HS-27A (cell line): ENCODE measurements around the gene SLC9A6.

Source experiments
- DNase-seq: peaks from one replicate; pipeline ENCODE4 v3.0.0-alpha.2; 2012; ENCODE audit warnings: low read depth, missing footprints

SLC9A6 gene

DNA sequence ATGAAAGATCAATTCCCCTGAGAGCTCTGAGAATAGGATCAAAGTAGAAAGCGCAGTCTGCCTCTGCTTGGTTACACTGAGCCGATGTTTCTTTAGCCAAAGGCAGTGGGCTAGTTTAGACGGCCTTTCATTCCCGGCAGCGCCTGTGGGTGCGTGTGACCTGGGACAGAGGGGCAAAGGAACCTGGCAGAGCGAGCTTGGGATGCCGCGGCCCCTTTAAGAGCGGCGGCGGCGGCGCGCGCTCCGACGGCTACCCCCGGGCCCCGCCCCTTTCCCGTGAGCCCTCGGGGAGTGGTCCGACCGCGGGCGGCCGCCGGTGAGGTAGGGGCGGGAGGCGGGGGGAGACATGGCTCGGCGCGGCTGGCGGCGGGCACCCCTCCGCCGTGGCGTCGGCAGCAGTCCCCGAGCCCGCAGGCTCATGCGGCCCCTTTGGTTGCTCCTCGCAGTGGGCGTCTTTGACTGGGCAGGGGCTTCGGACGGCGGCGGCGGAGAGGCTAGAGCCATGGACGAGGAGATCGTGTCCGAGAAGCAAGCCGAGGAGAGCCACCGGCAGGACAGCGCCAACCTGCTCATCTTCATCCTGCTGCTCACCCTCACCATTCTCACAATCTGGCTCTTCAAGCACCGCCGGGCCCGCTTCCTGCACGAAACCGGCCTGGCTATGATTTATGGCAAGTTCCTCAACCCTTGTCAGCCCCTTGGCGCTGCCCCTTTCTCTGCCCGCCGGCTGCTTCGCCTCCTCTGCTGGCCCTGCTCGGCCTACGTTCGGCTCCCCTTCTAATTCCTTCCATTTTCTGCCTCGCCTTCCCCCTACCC, at the start of gene SLC9A6:
SLC9A6 (plus strand) TSS at position 279 of the 816 bp plus-strand sequence; CDS start at position 503, 224 bp downstream.
- DNase-seq, result peak; percentile 8

DNA sequence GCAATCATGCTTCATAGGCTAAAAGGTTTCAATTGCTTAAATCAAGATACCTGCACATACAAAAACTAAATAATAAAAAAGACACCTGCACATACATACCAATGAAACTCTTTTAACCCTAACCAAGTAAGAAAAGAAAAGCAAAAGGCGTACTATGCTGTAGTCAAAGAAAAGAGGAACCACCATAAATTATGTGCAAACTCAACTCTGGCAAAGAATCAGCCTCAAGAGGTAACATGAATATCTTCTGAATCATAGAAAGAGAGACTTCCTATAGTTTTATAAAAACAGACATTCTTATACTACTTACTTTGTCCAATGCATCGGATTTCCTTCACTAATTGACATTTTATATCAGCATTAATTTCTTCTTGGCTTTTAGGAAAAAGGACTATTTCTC, 40.7 kb upstream of the SLC9A6 start:
- DNase-seq, result no peak

DNA sequence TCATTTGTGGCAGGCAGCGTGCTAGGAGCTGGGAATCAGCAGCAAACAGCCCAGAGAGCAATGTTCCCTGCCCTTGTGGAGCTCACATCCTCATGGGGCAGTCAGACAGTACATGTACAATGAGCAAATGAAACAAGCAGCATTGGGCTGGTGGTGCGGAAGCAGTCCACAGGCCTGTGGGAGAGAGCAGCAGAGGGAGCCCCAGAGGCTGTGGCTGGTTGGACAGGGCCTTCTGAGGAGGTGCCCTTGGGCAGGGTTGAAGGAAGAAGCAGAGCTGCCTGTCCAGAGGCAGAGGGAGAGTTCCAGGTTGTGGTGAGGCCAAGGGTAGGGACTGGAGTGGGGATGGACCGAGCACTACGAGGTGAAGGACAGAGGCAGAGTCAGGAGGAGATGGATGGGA, 33.9 kb upstream of the SLC9A6 start:
- DNase-seq, result no peak

DNA sequence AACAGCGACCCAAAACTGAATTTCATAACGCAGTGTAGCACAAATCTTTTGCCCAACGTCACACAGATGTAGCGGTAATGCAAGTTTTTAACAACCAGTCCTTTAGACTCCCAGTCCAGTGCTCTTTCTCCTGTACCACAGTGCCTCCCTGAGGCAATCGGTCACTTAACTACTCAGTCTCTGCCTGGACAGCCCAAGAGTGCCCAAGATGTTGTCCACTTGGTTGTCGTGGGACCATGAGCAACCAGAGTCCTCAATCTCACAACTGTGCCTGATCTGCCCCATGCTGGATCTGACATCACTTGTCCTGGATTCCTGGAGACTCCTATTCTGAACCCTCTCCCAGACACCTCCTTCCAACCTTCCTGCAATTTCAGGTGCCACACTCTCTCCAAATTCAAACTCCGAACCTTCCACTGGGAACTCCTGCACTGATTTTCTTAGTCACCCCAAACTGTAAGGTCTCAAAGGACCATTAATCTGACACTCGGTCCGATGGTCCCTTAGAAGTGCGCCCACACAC, 12.1 kb upstream of the SLC9A6 start:
- peak; percentile 2 for DNase-seq

DNA sequence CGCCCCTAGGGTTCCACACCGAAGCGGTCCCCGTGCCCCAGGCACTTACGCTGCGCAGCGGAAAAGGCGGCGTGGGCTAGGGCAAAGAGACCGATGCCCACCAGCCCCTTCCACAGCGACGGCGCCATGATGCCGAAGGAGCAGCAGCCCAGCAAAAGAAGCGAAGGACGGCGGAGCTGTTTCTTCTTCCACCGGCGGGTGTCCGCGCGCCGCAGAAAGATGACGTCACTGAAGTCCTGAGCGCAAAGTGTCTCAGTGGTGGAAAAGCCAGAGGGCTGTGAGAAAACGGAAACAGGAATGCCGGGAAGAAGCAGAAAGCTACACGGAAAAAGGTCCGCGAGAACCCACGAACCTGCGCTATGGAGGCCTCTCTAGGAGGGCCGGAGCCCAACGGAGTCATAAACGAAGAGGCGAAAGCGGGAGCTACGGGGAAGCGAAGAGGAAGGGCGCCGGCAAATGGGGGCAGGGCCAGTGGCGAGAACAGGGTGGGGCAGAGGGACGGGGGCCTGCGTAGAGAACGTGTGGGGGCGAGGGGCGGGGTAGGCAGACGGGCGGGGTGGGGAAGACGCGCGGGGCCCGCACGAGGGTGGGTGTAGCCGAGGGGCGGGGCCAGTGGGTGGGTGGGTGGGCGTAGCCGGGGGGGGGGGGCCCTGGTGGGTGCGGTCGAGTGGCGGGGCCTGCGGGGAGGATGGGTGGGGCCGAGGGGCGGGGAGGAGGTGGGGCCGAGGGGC, 11.5 kb upstream of the SLC9A6 start, which contains the start of gene MMGT1:
MMGT1 (minus strand) TSS at position 441 of the 731 bp plus-strand sequence; CDS start at position 128, 313 bp downstream.
- DNase-seq, result peak; percentile 74

DNA sequence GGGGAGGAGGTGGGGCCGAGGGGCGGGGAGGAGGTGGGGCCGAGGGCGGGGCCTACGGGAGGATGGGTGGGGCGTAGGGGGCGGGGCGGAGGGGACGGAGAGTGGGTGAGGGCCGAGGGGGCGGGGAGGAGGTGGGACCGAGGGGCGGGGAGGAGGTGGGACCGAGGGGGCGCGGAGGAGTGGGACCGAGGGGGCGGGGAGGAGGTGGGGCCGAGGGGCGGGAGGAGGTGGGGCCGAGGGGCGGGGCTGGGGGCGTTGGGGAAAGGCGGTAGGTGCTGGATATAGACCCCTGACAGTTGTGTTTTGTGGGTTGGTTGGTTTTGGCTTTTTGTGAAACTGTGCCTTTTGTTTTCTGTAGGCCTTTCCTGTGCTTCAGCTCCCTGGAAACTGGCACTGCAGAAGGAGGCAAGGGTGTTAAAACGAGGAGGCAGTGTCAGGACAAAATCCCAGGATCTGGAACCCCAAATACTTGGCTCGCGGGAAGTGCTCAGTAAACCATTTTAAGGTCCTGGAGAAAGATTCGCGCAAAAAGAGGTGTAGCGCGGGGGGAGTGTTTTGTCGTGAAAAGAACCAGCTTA, 10.9 kb upstream of the SLC9A6 start:
- DNase-seq, result peak; percentile 1

DNA sequence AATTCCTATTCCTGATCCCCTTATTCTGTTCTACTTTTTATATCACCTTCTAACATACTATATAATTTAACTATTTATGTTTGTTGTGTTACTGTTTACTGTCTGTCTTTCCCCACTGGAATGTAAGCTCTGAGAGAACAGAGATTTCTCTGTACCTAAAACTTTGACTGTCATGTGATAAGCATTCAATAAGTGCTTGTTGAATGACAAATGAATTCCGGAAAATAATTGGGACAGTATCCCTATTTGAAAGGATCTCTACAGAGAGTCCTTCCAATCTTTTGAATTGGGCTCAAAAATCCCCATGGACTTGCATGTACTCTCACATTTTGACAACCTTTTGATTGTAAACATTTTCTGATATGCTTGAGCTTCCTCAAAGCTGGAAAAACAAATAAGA, 9.8 kb upstream of the SLC9A6 start:
- no peak for DNase-seq

DNA sequence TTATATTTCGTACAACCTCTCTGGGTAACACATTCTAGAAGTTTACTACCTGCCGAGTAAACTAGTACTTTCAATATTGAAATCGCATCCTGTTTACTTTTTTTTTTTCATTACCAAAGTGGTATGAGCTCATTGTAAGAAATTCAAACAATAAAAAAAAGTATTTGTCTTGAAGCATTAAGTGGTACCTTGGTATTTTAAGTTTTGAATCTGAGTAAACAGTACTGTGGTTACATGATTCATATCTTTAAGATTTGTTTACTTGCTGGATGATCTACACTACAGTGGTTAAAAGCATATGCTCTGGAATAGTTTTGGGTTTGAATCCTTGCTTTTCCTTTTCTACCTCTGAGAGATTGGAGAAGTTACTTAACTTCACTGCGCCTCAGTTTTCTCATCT, 7.6 kb upstream of the SLC9A6 start:
- DNase-seq, result peak; percentile 1

DNA sequence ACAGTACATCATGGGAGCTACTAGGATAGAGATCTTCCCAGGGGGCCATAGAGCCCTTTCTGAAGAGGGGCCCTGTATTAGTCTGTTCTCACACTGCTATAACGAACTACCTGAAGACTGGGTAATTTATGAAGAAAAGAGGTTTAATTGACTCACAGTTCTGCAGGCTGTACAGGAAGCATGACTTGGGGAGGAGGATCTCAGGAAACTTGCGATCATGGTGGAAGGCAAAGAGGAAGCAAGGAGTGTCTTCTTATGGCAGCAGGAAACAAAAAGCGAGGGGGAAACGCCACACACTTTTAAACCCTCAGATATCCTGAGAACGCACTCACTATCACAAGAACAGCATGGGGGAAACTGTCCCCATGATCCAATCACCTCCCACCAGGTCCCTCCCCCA, 4.2 kb upstream of the SLC9A6 start:
- DNase-seq, result no peak

DNA sequence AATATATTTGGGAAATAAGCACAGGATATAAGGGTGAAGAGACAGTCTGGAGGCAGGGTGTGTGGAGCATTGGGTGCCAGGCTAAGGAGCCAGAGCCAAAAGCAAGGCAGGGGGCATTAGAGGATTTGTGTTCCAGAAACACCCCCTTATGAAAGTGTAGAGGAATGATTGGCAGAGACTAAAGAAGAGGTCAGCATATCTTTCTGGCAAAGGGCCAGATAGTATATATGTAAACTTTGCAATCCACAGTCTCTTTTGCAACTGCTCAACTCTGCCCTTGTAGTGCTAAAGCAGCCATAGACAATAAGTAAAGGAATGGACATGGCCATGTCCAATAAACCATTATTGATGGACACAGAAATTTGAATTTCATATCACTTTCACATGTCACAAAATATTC, 3.6 kb upstream of the SLC9A6 start:
- DNase-seq, result no peak

DNA sequence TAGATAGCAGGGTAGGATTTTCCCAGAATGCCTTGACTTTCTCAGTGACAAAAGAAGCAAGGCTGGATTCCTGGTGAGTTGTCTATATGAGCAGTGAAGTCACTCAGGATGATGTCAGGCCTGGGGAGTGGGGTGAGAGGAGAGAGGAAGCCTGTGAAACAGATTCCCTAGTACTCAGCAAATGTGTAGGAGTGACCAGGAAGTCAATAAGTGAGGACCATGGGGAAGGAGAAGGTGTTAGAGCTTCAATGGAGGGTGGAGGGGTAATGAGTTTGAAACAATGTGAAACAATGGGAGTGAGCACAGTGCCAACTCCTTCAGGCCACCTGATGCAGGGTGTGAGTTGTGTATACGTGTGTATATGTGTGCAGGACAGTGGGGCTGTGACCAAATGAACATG, 2.4 kb upstream of the SLC9A6 start:
- no peak for DNase-seq

DNA sequence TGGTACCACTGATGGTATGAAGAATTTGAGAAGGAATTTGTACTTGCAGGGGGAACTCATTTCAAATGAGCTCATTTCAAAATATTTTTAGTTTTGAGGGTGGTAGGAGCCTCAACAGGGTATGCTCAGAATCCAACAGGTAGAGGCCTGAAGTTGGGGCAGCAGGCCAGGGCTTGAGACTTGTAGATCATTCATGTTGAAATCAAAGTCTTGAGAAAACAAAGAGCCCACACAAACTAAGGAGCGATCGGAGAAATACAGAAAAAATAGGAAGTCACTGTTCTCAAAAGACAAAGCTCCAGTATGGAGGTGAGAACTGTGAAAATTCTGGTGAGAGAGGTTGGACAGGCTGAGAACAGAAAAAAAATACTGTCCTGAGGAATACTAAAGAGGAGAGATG, 979 bp upstream of the SLC9A6 start:
- no peak for DNase-seq

DNA sequence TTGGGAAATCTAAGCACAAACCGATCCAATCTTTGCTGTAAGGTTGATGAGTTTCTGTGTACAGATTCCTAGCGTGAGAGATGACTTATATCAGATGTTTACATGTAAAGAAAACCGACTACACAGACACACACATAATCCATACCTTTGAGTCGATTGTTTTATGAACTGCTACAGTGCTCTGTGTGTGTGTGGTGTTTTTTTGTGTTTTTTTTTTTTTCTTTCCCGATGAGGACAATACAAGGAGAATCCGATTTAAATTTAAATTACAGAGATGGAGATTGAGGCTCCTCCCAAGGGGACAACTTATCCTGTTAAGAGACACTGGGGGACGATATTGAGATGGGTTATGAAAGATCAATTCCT, 461 bp upstream of the SLC9A6 start:
- no peak for DNase-seq

DNA sequence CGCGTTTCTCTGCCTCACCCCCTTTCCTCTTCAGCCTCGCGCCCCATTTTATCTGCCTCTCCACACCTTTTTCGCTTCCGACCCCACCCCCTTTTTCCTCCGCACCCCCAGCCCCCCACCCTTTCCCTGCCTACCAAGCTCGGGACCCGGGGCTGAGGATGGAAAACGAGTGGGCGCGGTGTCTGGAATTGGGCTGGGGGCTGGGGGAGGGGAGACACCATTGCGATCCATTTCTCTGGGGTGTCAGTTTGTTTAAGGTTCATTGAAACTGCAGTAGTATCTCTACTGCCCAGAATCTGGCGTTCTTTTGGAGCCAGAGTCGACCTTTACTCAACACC, 707 bp downstream of the SLC9A6 start:
- no peak for DNase-seq

DNA sequence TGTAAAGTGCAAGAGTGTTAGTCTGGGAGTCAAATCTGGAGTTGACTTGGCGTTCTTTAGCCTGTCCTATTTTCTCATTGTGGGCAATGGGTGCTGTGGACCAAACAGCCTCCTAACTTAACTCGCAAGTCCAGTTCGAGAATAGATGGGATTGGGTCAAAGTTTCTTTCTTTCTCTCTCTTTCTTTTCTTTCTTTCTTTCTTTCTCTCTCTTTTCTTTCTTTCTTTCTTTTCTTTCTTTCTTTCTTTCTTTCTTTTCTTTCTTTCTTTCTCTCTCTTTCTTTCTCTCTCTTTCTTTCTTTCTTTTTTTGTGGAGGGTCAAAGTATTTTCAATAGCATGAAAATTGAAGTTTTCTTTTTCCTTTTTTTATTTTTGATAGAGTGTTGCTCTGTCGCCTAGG, 3.0 kb downstream of the SLC9A6 start:
- no peak for DNase-seq

DNA sequence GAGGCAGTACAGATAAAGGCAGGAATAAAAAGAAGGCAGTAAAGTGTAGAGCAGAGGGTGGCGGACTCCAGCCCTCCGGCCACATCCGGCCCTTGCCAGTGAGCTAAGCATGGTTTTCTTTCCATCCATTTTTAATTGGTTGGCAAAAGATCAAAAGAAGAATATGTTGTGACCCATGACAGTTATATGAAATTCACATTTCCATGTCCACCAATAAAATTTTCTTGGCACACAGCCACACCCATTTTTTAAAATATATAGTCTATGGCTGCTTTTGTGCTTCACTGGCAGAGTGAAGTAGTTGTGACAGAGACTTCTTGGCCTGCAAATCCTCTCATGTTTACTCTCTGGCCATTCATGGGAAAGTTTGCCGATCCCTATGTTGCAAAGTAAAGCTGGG, 29.8 kb downstream of the SLC9A6 start:
- DNase-seq, result no peak

DNA sequence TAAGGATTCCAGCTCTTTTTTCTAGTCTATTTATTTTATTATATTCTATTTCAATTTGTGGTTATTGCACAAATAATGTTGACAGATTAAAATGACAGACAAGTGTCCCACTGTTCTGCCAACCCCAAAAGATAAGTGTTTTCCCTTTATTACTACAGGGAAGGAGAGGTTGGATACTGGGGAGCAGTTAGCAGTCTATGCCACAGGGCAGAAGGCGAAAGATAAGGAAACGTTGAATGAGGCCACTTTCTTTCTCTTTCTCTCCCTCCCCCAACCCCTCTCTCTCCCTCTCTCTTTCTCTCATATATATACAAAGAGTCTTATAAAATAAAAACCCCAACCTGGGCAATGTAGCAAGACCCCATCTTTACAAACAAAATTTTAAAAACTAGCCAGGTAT, 31.6 kb downstream of the SLC9A6 start:
- no peak for DNase-seq

DNA sequence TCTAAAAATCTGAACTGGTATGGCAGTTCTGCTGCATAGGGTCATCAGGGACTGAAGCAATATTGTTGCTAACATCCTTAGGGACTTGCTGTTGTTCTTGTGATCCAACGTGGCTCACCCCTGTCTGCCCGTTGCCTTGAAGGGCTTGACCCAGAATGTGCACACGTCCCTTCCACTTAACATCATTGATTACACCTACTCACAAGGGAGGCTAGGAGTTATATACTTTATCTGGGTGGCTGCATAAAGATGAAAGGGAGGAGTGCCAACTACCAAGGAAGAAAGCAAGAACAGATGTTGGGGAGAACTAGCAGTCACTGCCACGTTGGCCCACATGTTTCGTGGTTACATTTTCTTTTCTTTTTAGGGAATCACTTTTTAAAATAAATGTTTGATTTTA, 34.0 kb downstream of the SLC9A6 start:
- no peak for DNase-seq

DNA sequence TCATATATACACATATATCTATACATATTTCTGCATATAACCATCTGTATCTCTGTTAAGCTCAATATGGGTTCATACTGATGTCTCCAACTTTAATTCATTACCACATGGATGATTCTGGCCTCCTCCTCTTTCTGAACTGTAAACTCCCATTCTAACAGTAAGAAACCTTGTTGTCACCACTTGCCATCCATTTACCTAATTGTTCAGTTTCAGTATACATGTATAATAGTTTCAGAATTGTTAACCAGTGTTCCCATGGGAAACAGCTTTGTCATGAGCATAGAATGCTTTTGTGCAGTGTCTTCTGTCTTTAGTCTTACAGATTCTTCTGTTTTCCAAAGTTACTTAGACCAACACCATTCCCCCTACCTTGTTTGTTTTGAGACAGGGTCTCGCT, 35.9 kb downstream of the SLC9A6 start:
- DNase-seq, result no peak

DNA sequence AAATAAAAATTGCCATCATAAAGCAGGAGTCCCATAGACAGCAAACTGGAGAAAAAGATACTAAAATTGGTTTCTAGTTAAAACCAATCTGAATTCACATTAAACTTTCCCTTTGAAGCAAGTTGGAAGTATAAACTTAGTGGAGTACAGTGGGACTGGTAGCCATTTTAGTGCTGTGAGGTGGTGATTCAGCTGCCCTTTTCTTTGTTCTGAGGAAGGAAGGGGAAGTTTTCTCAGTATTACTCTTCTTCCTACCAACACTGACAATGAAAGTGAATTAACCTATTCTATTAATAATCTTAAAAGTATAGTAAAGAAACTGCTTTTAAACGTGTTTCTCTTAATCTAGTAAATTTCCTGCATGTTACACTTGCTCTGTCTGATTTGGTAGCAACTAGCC, 36.7 kb downstream of the SLC9A6 start:
- no peak for DNase-seq

DNA sequence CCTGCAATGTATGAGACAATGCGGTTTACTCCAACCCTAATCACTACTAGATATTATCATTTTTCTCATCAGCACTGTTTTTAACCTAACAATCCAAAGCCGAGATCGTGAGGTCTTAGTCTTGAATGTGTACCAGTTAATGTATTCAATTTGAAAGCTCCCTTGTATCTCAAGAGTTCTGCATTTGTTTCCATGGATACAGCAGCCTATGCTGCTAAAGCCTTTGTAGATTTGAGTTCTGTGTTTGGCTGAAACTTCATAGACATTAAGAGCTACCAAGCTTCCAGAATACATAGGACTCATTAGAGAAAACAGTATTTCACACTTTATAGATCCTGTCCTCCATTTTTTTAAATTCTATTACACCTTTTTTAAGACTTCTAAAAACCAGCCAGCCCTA, 39.9 kb downstream of the SLC9A6 start:
- no peak for DNase-seq

DNA sequence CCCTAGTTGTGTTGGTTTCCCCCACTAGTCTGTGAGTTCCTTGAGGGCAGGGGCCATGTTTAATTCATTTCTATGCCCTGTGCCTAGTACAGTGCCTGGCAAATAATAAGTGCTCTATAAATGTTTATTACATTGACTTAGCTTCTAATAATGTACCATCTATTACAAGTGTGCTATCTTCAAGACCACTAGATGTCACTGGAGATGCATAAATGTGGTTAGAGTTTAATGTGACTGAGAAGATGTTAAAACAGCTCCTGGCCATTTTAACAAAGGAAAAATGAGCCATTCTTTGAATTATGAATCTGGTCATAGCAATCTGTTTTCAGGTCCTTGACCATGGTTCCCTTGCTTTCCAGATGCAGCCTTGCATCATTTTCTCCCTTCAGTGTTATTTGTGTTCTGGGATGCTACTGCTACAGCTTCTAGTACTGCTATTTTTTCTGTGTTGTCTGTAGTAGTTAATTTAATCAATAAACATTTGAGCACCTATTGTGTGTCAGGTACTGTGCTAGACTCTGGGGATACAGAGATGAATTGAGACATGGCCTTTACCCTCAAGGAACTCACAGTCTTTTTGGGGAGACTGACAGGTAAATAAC, 43.2 kb downstream of the SLC9A6 start:
- peak; percentile 22 for DNase-seq

DNA sequence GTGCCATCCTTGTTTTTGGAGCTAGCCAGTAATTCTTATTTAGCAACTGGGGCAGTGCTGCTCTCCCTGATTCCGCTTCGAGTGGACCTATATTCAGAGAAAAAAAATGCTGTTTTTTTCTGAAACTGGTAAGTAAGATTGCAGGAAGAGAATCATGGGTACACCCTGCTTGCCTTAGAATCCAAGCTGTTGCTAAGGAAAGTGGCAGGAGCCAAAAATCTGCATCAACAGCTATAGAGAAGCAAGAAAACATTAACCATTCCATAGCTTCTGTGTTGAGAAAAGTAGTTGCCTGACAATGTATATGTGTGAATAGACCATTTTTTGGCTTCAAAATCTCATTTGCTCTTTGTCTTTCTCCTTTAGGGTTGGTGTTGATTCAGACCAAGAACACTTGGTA, 44.5 kb downstream of the SLC9A6 start:
- no peak for DNase-seq
